GM18951 (cell line): ENCODE measurements around the gene ARHGAP11A.

Experiments
- POLR2A ChIP-seq: IDR thresholded peaks from 4 replicates; pipeline ENCODE4 v1.6.1; 2011; ENCODE audit warnings: mild to moderate bottlenecking; ENCODE audit not compliant: insufficient read length, insufficient read depth; ENCODE audit errors: extremely low read depth
- in situ Hi-C: fragments of 300-500 bp; cut with MboI; formaldehyde crosslinking; loops from one replicate; pipeline ENCODE4 v1.12.0; 2022; ENCODE audit warnings: low sequenced_read_pairs, mixed read lengths, inconsistent platforms; ENCODE audit not compliant: unreplicated experiment

Gene ARHGAP11A

GRCh38 chr15:32685576-32685975, 70.3 kb downstream of the ARHGAP11A start:
- no peak for TF ChIP-seq POLR2A
- in situ Hi-C loops, result no loop called here

GRCh38 chr15:32687556-32687955, 72.3 kb downstream of the ARHGAP11A start:
- no peak for TF ChIP-seq POLR2A
- in situ Hi-C loops, result no loop called here

- in situ Hi-C loops, result no loop called here
- no peak for TF ChIP-seq POLR2A
These were observed 72.9 kb downstream of the ARHGAP11A start for GRCh38 chr15:32688151-32688639.
